ENCODE results near the gene MAP2K5. TPM values are rescaled to one million over a fixed set of nuclear protein-coding genes. Genes with fewer than 3 reads are reported as not detected.

The MAP2K5 gene
- total and polyA plus RNA-seq, 10 of the 15 experiments (the other 5 are each of a cell fraction or from before 2014, with no cell fraction given), result 1.3 to 19.4 (median 9.6) TPM

DNA sequence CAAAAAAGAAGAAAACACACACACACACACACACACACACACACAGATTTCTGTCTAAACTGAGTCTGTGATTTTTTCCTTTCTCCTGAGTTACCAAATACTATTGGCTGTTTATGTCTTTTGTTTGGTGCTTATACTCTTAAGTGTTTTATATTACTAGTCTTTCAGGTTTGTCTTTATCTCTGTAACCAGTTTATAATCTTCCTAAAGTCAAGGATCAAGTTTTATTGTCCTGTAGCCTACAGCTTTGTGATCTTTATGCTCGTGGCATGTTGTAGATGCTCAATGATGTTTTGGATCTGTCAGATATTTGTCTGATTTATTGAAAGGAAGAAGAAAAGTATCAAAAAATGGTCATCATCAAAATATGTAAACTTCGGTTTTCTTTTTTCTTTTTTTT lies 4.6 kb downstream of the MAP2K5 start:
- H3K36me3 ChIP-seq (ENCODE audit: control insufficient read depth in 2 of 2, insufficient read depth in 2 of 2, low read length in 1 of 2), result peaks cover 0 to 3% of the 10 kb centered on the region in 2 experiments; a peak in 1 of 4 replicates
- TF ChIP-seq CHD2 (IDR thresholded peaks at IDR 0.05; ENCODE audit: borderline replicate concordance, low read depth, low read length) (no peak), CTCF (IDR thresholded peaks at IDR 0.05 in 2 of 3, conservative IDR thresholded peaks at IDR 0.05 in 1 of 3; ENCODE audit: control insufficient read depth in 2 of 3, extremely low read depth in 1 of 3, insufficient read depth in 1 of 3, low read depth in 3 of 3, low read length in 3 of 3) (no peak), KAT2A (conservative IDR thresholded peaks at IDR 0.05; ENCODE audit: control insufficient read depth, low read depth, low read length) (no peak)
- H3K27me3 ChIP-seq (replicated peaks in 1 of 2; ENCODE audit: control insufficient read depth in 2 of 2, insufficient read depth in 2 of 2, low read length in 1 of 2), result no peaks in the 10 kb centered on the region
- H3K4me1 ChIP-seq (ENCODE audit: control insufficient read depth, insufficient read depth, low read length), result peaks cover 12% of the 10 kb centered on the region
- WGBS (ENCODE audit: insufficient coverage, insufficient replicate concordance, low lambda C conversion rate, missing lambda C conversion rate), result 97% methylated on average over 2 of the region's 2 CpGs
- intact Hi-C loops (cut with micrococcal nuclease; ENCODE audit: unreplicated experiment), result no loop called here
- no peak overlapping the region for H3K4me3 ChIP-seq
- in situ Hi-C loops (cut with MboI), result loop anchor here (25.0 kb wide), 1 partner anchor 1265 kb away; the partner anchor contains the start of gene ANP32A
- BruUV-seq (replicated peaks), result no TSS peak
- no peak for ATAC-seq
- H4K20me1 ChIP-seq (ENCODE audit: control insufficient read depth, insufficient read depth), result no peaks in the 10 kb centered on the region
- H2AFZ ChIP-seq (ENCODE audit: control insufficient read depth, low read depth, low read length), result no peak overlapping the region
- RAD21 ChIA-PET (ENCODE audit: unreplicated experiment), result no interaction called here
- no peaks in the 10 kb centered on the region for H3K9me3 ChIP-seq (replicated peaks; ENCODE audit: control insufficient read depth, insufficient read depth, low read length)
- CTCF ChIA-PET, result interaction anchor here (0.8 kb wide), 1 partner anchor 10 kb away, joined by 4 read pairs; no protein-coding TSS in a partner anchor
- peaks cover 12% of the 10 kb centered on the region for H3K79me2 ChIP-seq (ENCODE audit: control insufficient read depth, insufficient read depth, low read length)
- H3K27ac ChIP-seq (ENCODE audit: control insufficient read depth, insufficient read depth), result no peak overlapping the region
- DNase-seq (ENCODE audit: low read depth, low spot score), result no peak
- no peak for FAIRE-seq
- no peak overlapping the region for H3K9ac ChIP-seq (ENCODE audit: control insufficient read depth, insufficient read depth, low read length)
- POLR2A ChIA-PET, result no interaction called here
- SMC1A ChIA-PET (ENCODE audit: uncharacterized antibody, unreplicated experiment), result interaction anchor here (0.6 to 3.9 kb wide), 7 partner anchors 10 to 461 kb away, joined by 3 to 19 read pairs (median 3); no protein-coding TSS in a partner anchor
- no peak overlapping the region for H3K4me2 ChIP-seq (ENCODE audit: control insufficient read depth, insufficient read depth)

DNA sequence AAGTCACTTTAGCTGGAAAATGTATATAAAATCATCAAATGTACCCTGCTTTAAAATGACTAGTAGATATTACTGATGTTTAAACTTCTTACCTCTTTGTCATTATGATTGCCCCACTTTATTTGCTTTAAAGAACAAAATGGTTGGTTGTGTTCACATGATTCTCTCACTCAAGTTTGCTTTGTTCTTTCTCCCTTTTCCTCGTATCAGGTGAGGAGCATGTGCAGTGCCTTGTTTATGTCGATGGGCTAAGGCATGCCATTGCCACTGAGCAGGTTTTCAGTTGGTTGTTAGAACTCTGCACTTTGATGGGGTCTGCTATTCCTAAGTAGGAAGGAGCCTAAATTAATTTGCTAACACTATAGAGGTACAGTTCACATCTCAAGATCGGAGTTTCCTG lies 5.3 kb downstream of the MAP2K5 start:
- H4K20me1 ChIP-seq (ENCODE audit: control insufficient read depth, insufficient read depth), result no peaks in the 10 kb centered on the region
- POLR2A ChIA-PET, result no interaction called here
- H3K79me2 ChIP-seq (ENCODE audit: control insufficient read depth, insufficient read depth, low read length), result peaks cover 6% of the 10 kb centered on the region
- H2AFZ ChIP-seq (ENCODE audit: control insufficient read depth, low read depth, low read length), result no peak overlapping the region
- RAD21 ChIA-PET (ENCODE audit: unreplicated experiment), result interaction anchor here (0.7 kb wide), 1 partner anchor 10 kb away, joined by 3 read pairs; no protein-coding TSS in a partner anchor
- H3K9ac ChIP-seq (ENCODE audit: control insufficient read depth, insufficient read depth, low read length), result no peak overlapping the region
- H3K4me3 ChIP-seq, result no peak overlapping the region
- H3K9me3 ChIP-seq (replicated peaks; ENCODE audit: control insufficient read depth, insufficient read depth, low read length), result no peaks in the 10 kb centered on the region
- H3K4me1 ChIP-seq (ENCODE audit: control insufficient read depth, insufficient read depth, low read length), result peaks cover 12% of the 10 kb centered on the region
- 77% methylated on average over 3 of the region's 3 CpGs for WGBS (ENCODE audit: insufficient coverage, insufficient replicate concordance, low lambda C conversion rate, missing lambda C conversion rate)
- peak overlapping the region; percentile 7; the same call in 1 of the 2 replicates for H3K27ac ChIP-seq (ENCODE audit: control insufficient read depth, insufficient read depth)
- no peak for DNase-seq (ENCODE audit: low read depth, low spot score)
- SMC1A ChIA-PET (ENCODE audit: uncharacterized antibody, unreplicated experiment), result interaction anchor here (1.0 to 3.9 kb wide), 4 partner anchors 10 to 44 kb away, joined by 3 to 19 read pairs (median 8); partner anchors contain the start of gene C15orf61
- in situ Hi-C loops (cut with MboI), result loop anchor here (25.0 kb wide), 1 partner anchor 1264 kb away; the partner anchor contains the start of gene ANP32A
- FAIRE-seq, result no peak
- intact Hi-C loops (cut with micrococcal nuclease; ENCODE audit: unreplicated experiment), result no loop called here
- CTCF ChIA-PET, result interaction anchor here (0.8 kb wide), 1 partner anchor 10 kb away, joined by 4 read pairs; no protein-coding TSS in a partner anchor
- ATAC-seq, result no peak
- no peak overlapping the region for H3K4me2 ChIP-seq (ENCODE audit: control insufficient read depth, insufficient read depth)
- no peaks in the 10 kb centered on the region for H3K27me3 ChIP-seq (replicated peaks in 1 of 2; ENCODE audit: control insufficient read depth in 2 of 2, insufficient read depth in 2 of 2, low read length in 1 of 2)
- BruUV-seq (replicated peaks), result no TSS peak
- H3K36me3 ChIP-seq (ENCODE audit: control insufficient read depth in 2 of 2, insufficient read depth in 2 of 2, low read length in 1 of 2), result peaks cover 2 to 3% of the 10 kb centered on the region in 2 experiments; a peak in 1 of 4 replicates
- TF ChIP-seq IRF3 (IDR thresholded peaks at IDR 0.05), result no peak
- TF ChIP-seq SIN3A (IDR thresholded peaks at IDR 0.05; ENCODE audit: low read depth, low read length), result no peak
- TF ChIP-seq BACH1 (IDR thresholded peaks at IDR 0.05; ENCODE audit: borderline replicate concordance), result no peak
- TF ChIP-seq, protein P1, sequence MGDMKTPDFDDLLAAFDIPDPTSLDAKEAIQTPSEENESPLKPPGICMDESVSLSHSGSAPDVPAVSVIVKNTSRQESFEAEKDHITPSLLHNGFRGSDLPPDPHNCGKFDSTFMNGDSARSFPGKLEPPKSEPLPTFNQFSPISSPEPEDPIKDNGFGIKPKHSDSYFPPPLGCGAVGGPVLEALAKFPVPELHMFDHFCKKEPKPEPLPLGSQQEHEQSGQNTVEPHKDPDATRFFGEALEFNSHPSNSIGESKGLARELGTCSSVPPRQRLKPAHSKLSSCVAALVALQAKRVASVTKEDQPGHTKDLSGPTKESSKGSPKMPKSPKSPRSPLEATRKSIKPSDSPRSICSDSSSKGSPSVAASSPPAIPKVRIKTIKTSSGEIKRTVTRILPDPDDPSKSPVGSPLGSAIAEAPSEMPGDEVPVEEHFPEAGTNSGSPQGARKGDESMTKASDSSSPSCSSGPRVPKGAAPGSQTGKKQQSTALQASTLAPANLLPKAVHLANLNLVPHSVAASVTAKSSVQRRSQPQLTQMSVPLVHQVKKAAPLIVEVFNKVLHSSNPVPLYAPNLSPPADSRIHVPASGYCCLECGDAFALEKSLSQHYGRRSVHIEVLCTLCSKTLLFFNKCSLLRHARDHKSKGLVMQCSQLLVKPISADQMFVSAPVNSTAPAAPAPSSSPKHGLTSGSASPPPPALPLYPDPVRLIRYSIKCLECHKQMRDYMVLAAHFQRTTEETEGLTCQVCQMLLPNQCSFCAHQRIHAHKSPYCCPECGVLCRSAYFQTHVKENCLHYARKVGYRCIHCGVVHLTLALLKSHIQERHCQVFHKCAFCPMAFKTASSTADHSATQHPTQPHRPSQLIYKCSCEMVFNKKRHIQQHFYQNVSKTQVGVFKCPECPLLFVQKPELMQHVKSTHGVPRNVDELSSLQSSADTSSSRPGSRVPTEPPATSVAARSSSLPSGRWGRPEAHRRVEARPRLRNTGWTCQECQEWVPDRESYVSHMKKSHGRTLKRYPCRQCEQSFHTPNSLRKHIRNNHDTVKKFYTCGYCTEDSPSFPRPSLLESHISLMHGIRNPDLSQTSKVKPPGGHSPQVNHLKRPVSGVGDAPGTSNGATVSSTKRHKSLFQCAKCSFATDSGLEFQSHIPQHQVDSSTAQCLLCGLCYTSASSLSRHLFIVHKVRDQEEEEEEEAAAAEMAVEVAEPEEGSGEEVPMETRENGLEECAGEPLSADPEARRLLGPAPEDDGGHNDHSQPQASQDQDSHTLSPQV (IDR thresholded peaks at IDR 0.05), result no peak
- no peak for TF ChIP-seq FOXK2 (IDR thresholded peaks at IDR 0.05)
- TF ChIP-seq CHD2 (IDR thresholded peaks at IDR 0.05; ENCODE audit: borderline replicate concordance, low read depth, low read length), result no peak

All from GM12878 (cell line).